KMS-11 (cell line): ENCODE data around the gene TMEM87B.

Experiments
- H2AFZ ChIP-seq: fragments of 200-600 bp; sonication (generic); 2 replicates; pipeline ENCODE4 v1.6.1; 2016; ENCODE audit warnings: antibody characterized with exemption, mixed run types, low read depth
- H3K27ac ChIP-seq: fragments of 200-600 bp; sonication (generic); 2 replicates; pipeline ENCODE4 v1.6.1; 2016; ENCODE audit warnings: mild to moderate bottlenecking, mixed run types
- H3K27me3 ChIP-seq: fragments of 200-600 bp; sonication (generic); 2 replicates; pipeline ENCODE4 v1.6.1; 2017; ENCODE audit warnings: mild to moderate bottlenecking, low read depth, mixed run types, moderate library complexity; ENCODE audit not compliant: insufficient read depth
- H3K36me3 ChIP-seq: fragments of 200-600 bp; sonication (generic); 2 replicates; pipeline ENCODE4 v1.6.1; 2017; ENCODE audit warnings: mild to moderate bottlenecking, mixed run types; ENCODE audit not compliant: insufficient read depth
- H3K4me1 ChIP-seq: fragments of 200-600 bp; sonication (generic); 2 replicates; pipeline ENCODE4 v1.6.1; 2016; ENCODE audit warnings: mild to moderate bottlenecking, low read depth, mixed run types; ENCODE audit not compliant: poor library complexity, severe bottlenecking
- H3K4me2 ChIP-seq: fragments of 200-600 bp; sonication (generic); 2 replicates; pipeline ENCODE4 v1.7.0; 2016; ENCODE audit warnings: mild to moderate bottlenecking, mixed run types
- H3K4me3 ChIP-seq: fragments of 200-600 bp; sonication (generic); IDR thresholded peaks from 2 replicates; pipeline ENCODE4 v1.6.1; 2017; ENCODE audit warnings: low read depth, low read length, mixed read lengths; ENCODE audit not compliant: insufficient read depth
- H3K79me2 ChIP-seq: fragments of 200-600 bp; sonication (generic); 2 replicates; pipeline ENCODE4 v1.6.1; 2016; ENCODE audit warnings: low read depth, mixed run types; ENCODE audit not compliant: insufficient read depth
- H3K9ac ChIP-seq: fragments of 200-600 bp; sonication (generic); 2 replicates; pipeline ENCODE4 v1.6.1; 2016; ENCODE audit warnings: mild to moderate bottlenecking, mixed run types
- H4K20me1 ChIP-seq: fragments of 200-600 bp; sonication (generic); 2 replicates; pipeline ENCODE4 v1.6.1; 2016; ENCODE audit warnings: mild to moderate bottlenecking, mixed run types; ENCODE audit not compliant: insufficient read depth
- TF ChIP-seq, protein P1 (sequence below): fragments of 200-600 bp; sonication (generic); conservative IDR thresholded peaks from 2 replicates; pipeline ENCODE4 v1.6.1; 2017; ENCODE audit warnings: low read depth, mild to moderate bottlenecking, antibody characterized with exemption, low read length, moderate library complexity, mixed read lengths

The TMEM87B gene

DNA sequence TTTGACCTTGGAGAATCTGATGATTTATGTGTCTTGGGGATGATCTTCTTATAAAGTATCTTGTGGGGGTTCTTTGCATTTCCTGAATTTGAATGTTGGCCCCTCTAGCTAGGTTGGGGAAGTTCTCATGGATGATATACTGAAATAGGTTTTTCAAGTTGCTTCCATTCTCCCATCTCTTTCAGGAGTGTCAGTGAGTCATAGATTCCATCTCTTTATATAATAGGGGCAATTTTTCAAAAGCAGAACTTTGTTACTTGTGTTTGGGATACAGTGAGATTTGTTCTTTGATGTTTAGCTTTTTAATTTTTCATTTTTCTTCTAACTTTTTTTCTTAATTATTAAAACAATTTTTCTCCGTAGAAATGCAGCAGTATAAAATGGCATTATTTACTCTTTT is 19.4 kb downstream of the TMEM87B start:
- no peak overlapping the region for H3K9ac ChIP-seq
- no peaks in the 10 kb centered on the region for H3K79me2 ChIP-seq
- TF ChIP-seq, protein P1, sequence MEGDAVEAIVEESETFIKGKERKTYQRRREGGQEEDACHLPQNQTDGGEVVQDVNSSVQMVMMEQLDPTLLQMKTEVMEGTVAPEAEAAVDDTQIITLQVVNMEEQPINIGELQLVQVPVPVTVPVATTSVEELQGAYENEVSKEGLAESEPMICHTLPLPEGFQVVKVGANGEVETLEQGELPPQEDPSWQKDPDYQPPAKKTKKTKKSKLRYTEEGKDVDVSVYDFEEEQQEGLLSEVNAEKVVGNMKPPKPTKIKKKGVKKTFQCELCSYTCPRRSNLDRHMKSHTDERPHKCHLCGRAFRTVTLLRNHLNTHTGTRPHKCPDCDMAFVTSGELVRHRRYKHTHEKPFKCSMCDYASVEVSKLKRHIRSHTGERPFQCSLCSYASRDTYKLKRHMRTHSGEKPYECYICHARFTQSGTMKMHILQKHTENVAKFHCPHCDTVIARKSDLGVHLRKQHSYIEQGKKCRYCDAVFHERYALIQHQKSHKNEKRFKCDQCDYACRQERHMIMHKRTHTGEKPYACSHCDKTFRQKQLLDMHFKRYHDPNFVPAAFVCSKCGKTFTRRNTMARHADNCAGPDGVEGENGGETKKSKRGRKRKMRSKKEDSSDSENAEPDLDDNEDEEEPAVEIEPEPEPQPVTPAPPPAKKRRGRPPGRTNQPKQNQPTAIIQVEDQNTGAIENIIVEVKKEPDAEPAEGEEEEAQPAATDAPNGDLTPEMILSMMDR, result no peak
- no peak overlapping the region for H3K4me2 ChIP-seq
- no peak overlapping the region for H3K4me3 ChIP-seq
- no peaks in the 10 kb centered on the region for H3K27me3 ChIP-seq
- H4K20me1 ChIP-seq, result no peaks in the 10 kb centered on the region
- no peaks in the 10 kb centered on the region for H3K36me3 ChIP-seq
- H3K4me1 ChIP-seq, result no peaks in the 10 kb centered on the region
- H2AFZ ChIP-seq, result no peak overlapping the region
- no peak overlapping the region for H3K27ac ChIP-seq

DNA sequence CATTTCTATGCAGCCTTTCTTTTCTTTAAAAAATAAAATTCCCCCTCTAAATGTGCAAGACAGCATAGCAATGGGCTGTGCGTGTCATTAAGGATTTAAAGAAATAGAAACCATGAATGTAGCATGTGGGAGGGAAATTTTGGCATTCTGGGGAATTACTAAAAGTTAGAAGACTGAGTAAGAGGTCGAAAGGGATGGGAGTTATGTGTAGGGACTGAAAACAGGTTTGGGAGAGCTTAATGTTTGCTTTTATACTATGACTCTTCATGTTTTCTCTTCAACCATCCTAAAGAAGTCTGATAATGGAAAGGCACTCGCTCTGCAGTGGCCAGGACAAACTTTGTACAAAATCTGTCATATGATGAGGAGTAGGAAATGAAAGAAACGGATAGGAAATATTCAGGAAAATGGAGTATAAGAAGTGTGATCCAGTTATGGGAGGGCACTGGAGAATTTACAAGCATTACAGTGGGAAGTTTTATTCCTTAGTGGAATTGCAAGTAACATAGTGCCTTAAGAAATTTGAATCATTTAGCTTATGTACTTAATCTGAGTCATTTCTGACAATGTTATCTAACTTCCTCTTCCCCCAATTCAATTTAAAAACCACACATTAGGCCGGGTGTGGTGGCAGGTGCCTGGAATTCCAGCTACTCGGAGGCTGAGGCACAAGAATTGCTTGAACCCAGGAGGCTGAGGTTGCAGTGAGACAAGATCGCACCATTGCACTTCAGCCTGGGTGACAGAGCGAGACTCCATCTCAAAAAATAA is 20.6 kb downstream of the TMEM87B start:
- Histone ChIP-seq H3K27me3 (no peaks in the 10 kb centered on the region), H4K20me1 (no peaks in the 10 kb centered on the region), H3K79me2 (no peaks in the 10 kb centered on the region), H2AFZ (no peak overlapping the region), H3K9ac (no peak overlapping the region), H3K4me2 (no peak overlapping the region), H3K27ac (no peak overlapping the region), H3K36me3 (no peaks in the 10 kb centered on the region), H3K4me1 (no peaks in the 10 kb centered on the region), H3K4me3 (no peak overlapping the region)
- TF ChIP-seq, protein P1, result no peak

DNA sequence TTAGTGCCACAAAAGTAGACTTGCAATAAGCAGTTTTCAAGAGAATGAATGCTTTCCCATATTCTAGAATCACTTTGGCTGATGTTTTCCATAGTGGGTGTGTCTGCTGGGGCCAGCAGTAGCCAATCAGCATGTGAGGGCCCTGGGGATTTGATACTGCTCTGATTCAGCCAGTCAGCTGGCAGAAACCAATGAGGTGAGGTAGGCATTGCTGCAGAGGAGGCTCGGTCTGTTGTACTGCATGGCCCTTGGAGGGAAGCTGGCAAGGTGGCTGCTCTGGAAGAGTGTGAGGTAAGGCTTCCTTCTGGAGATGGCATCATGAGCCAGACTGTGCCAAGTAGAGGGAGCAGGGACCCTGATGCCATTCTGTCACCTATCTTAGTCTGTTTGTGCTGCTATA is 22.7 kb downstream of the TMEM87B start:
- Histone ChIP-seq H3K27ac (no peak overlapping the region), H4K20me1 (no peaks in the 10 kb centered on the region), H3K27me3 (no peaks in the 10 kb centered on the region), H3K4me3 (no peak overlapping the region), H3K4me2 (no peak overlapping the region), H3K9ac (no peak overlapping the region), H3K36me3 (no peaks in the 10 kb centered on the region), H3K4me1 (no peaks in the 10 kb centered on the region), H3K79me2 (no peaks in the 10 kb centered on the region), H2AFZ (no peak overlapping the region)
- TF ChIP-seq, protein P1, result no peak

DNA sequence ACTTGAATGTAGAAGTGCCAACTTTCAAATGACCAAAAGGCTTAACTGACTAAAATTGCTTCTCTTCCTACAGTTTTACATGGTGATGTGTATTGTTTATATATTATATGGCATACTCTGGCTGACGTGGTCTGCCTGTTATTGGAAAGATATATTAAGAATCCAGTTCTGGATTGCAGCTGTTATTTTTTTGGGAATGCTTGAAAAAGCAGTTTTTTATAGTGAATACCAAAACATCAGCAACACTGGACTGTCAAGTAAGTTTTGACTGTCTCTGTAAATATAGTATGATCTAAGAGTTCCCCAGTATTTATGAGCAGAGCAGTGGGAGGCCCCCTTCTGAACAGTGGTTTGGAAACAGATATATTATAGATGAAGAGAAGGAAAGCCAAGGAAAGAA is 26.2 kb downstream of the TMEM87B start:
- no peaks in the 10 kb centered on the region for H4K20me1 ChIP-seq
- H3K4me2 ChIP-seq, result no peak overlapping the region
- no peaks in the 10 kb centered on the region for H3K36me3 ChIP-seq
- TF ChIP-seq, protein P1, result no peak
- H3K9ac ChIP-seq, result no peak overlapping the region
- no peaks in the 10 kb centered on the region for H3K27me3 ChIP-seq
- no peak overlapping the region for H3K27ac ChIP-seq
- H3K79me2 ChIP-seq, result no peaks in the 10 kb centered on the region
- no peaks in the 10 kb centered on the region for H3K4me1 ChIP-seq
- no peak overlapping the region for H3K4me3 ChIP-seq
- H2AFZ ChIP-seq, result no peak overlapping the region
